HG03196 (cell line): ENCODE measurements around the gene C9orf78.

Experiments
- ATAC-seq: cut with Tn5 transposase; IDR thresholded peaks from one replicate; pipeline ENCODE4 v1.9.1; 2021; ENCODE audit not compliant: unreplicated experiment

The C9orf78 gene

DNA sequence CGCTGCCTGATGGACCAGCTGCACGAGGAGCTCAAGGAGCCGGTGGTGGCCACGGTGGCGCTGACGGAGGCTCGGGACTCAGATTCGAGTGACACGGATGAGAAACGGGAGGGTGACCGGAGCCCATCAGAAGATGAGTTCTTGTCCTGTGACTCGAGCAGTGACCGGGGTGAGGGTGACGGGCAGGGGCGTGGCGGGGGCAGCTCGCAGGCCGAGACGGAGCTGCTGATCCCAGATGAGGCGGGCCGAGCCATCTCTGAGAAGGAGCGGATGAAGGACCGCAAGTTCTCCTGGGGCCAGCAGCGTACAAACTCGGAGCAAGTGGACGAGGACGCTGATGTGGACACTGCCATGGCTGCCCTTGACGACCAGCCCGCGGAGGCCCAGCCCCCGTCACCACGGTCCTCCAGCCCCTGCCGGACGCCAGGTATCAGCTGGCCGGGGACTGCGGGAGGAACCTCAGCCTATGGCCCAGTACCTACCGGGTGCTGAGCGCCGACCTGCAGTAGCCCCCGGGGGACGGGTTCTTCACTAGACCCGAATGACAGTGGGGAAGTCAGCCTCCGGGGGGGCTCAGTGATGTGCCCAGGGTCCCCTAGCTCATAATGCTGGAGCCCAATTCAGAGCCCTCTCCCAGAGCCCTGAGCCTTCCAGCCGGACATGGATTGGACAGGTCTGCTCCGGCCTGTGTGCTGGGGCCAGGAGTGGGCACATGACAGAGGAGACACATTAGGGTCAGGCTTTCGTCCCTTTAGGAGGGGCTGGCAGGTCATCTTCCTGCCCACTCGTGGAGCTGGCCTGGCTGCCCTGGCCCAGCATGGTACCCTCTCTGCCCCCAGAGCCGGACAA, 33.2 kb upstream of the C9orf78 start:
- no peak for ATAC-seq

DNA sequence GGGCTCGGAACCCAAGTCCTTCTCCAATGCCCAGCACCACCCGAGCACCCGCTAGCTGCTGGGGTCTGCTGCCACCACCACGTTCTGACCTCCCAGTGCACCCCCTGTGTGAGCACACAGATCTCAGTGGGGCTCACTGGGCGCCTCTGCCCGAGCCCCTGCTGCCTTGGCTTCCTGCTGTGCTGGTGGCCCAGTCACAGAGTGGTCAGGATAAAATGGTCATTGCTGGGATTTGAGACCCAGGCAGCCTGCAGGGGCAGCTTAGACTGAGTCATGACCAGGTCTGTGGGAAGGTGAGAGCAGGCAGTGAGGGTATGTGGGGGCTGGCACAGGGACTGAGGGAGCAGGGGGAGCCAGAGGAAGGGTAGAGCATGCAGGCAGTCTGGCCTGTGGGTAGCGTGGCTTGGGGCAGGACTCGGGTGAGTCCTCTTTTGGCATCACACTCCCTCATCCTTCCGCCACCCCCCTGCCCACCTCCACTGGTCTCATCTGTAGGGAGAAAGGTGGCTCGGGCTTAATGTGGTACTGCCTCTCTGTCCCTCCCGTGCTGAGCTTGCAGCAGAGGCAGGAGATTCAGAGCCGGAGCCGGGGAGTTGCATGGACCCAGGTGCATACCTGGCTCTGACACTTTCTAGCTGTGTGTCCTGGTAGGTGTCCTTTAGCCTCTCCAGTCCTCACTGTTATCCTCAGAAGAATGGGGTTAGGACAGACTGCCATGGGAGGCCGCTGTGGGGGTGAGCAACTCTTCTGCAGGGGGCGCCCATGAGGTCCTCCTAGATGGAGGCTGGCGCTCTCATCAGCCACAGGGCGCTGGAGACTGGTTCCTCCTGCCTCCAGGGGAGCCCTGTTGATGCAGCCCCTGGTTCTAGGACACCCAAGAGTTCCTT, 32.3 kb upstream of the C9orf78 start:
- no peak for ATAC-seq

DNA sequence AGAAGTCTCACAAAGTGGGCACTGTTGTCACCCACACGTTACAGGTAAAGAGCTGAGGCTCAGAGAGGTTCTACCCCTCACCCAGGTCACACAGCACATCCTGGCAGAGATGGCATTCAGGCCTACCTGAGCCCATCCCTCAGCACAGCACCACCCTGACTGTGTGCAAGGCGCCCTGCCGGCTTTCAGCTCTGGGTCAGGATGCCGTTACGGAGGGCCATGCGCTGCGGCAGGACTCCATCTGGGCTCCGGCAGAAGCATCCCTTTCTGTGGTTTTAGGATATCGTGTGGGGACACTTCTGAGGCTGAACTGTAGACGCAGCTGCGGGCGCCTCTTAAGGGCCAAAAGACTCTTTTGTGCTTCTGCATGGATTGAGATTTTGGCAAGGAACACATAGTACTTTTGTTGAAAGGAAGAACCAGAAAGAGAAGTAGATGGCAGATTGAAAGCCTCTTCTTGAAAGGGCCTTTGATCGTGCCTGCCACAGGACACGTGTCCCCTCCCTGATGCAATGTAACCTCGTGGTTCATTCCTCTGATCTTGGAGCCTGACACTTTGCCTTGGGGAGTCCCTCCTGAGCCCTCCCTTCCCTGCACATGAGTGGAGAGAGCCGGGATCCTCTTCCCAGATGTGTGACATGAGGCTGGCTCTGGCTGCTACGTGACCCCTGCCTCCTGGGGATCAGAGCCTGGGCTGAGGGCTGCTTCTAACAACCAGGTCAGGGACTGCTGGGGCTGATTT, 31.5 kb upstream of the C9orf78 start:
- no peak for ATAC-seq

DNA sequence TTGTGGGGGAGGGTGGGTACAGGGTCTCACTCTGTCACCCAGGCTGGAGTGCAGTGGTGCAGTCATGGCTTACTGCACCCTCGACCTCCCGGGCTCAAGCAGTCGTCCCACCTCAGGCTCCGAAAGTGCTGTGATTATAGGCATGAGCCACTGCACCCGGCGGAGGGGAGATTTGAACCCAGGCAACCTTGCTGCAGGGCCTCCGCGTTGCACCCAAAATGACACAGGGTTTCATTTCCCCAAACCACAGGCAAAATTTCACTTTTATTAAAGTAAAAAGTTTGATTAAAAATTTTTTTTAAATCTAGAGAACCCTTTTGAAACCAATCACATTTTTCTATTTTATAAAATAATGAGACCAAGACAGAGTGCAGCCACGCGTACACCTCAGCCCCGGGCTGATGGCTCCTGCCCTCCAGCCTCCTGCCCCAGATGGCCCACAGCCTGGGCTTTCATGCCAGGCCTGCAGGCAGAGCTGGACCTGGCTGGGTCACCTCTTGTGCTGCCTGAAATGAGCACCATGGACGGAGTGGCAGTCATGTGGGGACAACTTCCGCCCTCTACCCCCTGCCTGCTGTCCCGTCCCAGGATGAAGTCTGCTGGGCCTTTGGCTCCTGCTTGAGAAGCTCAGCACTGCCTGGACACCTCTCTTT, 30.7 kb upstream of the C9orf78 start:
- ATAC-seq: no peak

DNA sequence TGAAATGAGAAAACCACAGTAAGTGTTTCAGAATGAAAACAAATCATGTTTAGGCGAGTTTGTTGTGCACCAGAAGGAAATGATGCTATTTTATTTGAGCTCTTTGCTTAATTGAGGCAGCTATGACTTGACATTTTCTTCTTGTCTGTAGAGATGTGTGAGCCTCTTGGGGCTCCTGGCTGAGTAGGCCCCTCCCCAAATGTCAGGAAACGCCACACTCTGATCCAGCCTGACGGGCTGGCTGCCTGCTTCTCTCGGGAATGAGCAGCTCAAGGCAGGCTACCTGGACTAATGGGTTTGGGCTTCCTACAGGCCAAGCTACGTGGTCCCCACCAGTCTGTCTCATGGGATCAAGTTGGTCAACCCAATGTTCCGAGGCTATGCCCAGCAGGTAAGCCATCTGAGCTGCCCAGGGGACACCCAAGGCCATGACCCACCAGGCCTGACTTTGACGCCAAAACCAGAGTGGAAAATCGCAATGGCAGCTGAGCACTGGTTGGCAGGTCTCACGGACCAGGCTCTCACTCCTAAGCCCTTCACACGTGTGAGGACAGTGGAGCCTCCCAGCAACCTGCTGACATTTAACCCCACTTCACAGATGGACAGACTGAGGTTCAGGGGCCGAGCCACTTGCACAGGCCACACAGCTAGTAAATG, 30.0 kb upstream of the C9orf78 start:
- no peak for ATAC-seq

DNA sequence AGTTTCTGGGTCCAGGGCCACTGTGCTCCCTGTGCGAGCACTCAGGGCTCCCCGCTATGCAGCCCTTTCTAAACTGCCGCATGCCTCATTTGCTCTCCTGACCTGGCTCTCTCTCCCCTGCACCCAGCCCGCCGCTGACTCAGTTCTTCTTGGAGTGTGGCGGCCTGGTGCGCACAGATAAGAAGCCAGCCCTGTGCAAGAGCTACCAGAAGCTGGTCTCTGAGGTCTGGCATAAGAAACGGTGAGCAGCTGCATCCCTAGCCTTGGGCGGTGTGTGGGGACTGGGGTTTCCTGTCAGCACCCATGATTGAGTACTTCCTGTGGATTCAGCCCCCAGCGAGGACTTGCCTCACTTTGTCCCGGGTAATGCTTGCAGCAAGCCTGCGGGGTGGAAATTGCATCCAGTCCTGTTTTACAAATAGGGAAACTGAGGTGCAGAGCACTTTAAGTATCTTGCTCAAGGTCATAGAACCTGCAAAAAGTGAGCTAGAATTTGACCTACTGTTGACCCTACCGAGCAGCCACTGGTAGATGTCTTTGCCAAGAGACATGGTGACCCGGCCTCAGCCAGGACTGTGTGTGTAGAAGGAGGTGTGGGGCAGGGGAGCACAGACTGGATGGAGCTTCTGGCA, 28.1 kb upstream of the C9orf78 start:
- no peak for ATAC-seq

DNA sequence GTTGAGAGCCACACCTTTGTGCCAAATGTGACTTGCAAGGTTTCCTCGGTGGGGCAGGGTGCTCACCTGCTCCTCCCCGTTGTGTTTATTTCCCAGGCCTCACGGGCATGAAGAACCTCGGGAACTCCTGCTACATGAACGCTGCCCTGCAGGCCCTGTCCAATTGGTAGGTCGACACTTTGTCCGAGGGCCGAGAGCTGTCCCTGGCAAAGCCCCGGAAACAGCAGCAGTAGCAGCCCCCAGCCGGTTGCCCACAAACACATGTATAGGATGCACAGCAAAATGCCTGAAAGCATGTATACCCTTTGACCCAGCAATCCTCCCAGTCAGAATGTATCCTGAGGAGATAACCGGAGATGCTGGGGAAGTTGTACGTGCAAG, 26.4 kb upstream of the C9orf78 start:
- no peak for ATAC-seq

DNA sequence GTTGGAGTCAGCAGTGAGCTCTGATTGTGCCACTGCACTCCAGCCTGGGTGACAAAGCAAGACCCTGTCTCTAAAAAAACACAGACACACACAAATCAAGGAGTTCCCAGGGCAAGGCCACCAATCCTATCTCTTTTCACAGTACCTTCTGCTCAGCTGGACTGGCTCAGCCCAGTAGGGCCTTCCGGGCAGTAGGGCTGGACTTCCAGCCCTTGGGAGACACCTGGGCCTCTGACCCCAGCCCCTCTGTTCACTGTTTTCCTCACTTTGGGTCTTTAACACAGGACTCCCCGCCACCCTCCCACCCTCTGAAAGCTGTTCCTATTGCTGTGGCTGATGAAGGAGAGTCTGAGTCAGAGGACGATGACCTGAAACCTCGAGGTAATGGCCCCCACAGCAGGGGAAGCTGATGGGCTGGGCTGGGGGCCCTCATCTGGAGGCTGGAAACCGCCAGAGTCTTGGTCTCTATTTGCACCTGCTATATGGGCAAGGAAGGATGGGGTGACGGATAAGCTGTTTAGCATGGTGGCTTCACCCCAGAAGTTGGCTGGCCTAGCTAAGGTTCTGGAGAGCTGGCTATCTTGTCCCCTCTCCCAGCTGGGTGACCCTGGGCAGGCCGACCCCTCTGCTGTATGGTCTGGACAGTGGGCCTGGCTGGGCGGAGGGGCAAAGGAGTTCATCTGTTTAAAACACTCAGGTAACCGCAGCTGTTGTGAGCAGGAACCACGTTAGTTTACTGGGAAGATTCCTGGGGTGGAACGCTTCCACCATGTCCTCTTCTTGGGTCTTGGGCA, 25.8 kb upstream of the C9orf78 start:
- ATAC-seq: no peak

DNA sequence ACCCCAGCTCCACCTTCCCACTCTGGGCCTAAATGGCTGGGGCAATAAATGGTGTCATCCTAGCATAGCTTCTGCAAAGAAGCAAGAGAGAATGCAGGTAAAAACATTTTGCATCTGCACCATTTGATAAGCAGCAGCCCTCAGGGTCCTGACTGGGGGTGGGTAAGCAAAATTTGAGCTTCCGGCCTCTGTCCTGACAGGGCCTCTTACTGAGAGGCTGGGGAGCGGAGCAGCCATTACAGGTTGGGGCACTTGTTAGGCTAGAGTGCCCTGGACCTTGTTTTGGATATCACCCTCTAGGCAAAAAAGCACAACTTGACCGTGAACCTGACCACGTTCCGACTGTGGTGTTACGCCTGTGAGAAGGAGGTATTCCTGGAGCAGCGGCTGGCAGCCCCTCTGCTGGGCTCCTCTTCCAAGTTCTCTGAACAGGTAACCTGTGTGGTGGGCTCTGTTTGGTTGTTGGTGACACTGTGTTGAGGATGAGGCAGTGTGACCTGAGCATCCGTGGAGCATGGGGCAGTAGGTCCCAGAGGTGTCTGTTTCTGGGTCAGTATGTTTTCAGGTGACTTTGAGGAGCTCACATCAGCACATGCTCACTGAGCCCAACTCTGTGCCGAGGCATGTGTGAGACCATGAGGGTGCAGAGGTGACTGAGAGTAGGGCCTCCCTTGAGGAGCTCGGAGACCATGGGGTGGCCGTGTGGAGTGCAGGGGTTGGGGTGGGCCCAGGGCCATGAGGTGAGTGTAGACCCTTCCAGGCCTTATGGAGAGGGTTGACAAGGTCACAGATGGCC, 23.3 kb upstream of the C9orf78 start:
- ATAC-seq: no peak

DNA sequence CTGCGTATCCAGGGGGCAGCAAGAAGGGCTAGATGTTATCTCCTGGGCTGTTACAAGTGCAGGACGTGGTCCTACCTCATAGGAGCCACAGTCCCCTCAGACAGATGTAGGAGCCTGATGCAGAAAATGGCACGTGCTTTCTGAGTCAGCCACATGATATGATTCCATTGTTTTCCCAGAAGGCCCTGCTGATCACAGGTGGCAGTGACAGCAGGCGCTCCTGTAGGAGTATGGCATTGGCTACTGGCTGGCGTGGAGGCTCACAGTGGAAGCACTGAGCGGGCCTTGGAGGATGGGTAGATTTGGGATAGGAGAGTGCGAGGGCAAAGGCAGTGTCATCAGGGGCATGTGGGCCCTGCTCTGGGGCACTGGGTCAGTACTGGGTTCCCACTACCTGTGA, 22.1 kb upstream of the C9orf78 start:
- ATAC-seq: no peak

DNA sequence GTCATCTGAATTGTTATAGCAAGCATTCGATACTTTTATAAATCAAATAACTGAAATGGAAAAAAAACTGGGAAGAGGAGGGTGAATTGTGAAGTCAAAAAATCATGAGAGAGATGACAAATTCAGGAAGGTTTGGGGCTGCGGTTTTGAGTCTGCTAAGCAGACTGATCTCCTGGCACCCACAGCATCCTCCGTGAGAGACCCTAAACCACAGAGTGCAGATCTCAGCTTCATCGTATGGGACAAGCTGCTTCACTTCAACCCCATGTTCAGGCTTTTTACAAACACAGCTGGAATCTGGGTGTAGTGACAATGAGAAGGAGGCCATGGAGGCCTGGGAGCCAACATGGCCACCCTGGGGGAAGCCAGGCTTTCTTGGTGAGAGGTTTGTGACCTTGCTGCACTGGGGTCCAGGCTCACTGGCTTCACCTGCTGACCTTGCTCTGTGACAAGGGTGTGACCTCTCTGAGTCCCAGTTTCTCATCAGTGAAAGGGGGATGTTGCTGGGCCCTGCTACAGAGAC, 19.6 kb upstream of the C9orf78 start:
- no peak for ATAC-seq

DNA sequence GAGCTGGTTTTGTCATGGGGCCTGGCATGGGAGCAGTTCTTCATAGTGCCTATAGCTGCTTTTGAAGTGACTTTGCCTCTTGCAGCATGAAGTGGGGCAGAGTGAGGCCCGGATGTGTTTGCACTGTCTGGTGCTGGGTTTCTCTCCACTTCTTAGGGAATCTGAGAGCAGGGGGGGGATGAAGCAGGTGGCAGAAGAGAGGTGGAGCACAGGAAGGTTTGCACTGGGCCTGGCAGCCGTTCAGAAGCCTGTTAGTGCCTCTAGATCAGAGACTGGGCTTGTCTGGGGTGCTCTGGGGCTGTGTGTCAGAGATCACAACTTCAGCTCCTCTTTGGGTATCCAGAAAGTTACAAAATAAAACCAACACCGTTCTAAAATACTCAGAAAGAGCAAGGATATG, 18.5 kb upstream of the C9orf78 start:
- no peak for ATAC-seq

DNA sequence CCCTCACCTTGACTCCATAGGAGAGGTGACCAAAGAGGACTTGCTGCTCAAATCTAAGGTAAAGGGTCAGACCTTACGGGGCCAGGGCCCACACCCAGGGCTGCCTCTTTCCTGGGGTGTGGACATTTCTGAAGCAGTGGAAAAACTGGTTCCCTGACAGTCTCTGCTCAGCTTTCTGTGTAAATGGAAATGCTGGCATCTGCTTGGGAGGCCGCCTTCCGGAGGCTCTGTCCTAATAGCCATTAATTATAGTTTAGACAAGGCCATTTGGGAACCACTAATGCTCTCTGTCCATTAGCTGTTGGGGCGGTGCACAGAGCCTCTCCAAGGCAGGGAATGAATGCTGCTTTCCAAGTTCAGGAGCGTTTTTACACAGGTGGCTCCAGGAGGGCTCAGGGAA, 17.5 kb upstream of the C9orf78 start:
- ATAC-seq: no peak

DNA sequence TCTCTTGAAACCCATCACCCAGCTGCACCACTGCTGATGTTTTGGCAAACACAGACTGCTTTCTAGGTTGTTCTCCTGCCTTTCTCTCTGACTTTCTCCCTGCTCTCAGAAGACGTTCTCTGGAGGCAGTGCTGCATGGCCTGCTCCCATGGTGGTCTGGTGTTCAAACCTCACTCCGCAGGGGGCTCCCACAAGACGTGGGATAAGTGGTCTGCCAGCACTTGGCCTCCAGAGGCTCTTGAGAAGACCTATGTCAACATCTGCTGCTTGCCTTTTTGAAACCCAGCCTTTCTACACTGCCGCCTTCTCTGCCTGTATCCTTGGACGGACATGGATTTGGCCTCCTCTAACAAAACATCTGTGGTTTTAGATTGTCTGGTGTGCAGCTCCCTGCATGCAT, 16.7 kb upstream of the C9orf78 start:
- ATAC-seq: no peak

DNA sequence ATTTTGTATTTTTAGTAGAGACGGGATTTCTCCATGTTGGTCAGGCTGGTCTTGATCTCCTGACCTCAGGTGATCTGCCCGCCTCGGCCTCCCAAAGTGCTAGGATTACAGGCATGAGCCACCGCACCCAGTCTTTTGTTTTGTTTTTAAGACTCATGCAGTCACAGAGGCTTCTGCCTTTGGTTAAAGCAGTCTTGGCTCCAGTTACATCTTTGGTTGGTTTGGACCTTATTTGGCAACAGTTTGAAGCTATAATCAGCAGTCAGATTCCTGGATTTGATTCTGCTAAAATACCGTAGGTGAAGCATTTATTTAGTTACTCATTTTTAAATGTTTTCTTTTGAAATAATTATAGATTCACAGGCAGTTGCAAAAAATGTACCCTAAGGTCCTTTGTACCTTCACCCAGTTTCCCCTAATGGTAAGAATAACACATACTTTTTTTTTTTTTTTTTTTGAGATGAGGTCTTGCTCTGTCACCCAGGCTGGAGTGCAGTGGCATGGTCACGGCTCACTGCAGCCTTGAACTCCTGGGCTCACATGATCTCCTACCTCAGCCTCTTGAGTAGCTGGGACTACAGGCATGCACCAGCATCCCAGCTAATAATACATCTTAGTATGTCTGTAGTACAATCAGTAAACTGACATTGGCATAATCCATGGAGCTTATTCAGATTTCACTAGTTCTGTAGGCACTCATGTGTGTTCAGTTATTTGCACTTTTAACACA, 15.9 kb upstream of the C9orf78 start:
- no peak for ATAC-seq

DNA sequence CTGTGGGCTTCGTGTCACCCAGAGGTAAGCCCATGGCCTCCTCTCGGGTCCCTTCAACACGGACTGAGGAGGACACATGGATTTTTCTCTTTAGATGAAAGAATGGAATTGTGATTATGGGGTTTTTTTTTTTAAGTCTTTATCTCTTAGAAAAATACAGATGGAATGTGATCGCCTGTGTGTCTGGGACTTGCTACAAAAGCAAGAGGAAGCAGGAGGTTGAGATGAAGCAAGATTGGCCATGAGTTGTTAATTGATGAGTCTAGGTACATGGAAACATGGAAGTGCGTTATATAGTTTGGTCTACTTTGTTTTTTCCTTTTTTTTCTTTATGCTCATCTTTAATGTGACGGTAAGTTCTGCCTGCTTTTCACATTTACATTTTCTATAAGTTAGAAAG, 14.8 kb upstream of the C9orf78 start:
- no peak for ATAC-seq

DNA sequence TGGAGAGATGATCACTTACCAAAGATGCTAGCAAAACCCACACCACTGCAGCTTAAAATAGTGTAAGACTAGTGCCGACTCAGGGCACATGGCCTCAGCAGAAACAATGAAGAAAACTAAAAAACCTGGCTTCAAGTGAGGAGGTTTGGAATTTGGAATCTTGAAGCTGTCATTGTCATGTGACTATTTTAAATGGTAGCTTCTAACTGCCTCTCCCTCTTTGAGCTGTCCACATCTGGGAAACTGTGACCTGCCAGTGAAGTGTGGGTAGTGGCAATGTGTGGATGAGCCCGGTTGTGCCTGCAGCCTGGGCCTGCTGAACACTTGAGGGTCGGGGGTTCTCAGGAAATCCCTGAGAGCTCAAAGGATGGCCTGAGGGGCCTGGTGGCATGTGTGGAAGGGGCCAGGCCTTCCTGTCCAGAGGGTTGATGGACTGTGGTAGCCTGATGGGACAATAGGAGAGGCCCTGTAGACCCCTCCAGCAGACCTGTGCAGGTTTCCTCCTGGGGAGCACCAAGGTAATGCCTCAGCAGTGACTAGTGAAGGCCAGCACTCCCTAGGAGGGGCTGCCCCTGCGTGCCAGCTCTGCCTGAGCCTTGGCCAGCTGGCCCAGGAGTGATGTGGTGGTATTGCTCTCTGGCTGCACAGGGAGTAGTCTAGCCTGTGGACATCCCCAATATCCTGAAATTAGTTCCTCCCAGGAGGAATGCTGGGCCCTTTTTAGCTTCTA, 13.8 kb upstream of the C9orf78 start:
- ATAC-seq: no peak
